ENCODE data around the gene PRKAB2.

DNA sequence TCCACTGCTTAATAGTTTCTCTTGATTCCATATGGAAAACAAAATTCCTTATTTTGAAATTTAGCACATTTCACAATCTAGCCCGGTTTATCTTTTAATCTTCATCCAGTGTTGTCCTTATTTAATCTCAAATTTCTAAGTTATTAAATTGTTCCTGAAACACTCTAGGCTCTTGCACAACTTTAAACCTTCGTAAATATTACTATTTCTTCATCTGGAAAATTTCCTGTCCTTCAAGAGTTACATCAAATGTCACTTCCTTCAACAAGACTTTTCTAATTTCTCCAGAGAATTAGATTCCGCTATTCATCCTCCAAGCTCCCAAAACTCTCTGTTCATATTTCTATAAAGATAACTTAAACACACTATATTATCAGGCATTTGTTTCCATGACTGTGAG lies 46.3 kb upstream of the PRKAB2 start:
- TF ChIP-seq, protein P1, sequence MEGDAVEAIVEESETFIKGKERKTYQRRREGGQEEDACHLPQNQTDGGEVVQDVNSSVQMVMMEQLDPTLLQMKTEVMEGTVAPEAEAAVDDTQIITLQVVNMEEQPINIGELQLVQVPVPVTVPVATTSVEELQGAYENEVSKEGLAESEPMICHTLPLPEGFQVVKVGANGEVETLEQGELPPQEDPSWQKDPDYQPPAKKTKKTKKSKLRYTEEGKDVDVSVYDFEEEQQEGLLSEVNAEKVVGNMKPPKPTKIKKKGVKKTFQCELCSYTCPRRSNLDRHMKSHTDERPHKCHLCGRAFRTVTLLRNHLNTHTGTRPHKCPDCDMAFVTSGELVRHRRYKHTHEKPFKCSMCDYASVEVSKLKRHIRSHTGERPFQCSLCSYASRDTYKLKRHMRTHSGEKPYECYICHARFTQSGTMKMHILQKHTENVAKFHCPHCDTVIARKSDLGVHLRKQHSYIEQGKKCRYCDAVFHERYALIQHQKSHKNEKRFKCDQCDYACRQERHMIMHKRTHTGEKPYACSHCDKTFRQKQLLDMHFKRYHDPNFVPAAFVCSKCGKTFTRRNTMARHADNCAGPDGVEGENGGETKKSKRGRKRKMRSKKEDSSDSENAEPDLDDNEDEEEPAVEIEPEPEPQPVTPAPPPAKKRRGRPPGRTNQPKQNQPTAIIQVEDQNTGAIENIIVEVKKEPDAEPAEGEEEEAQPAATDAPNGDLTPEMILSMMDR (IDR thresholded peaks at IDR 0.05 in 4 of 5, conservative IDR thresholded peaks at IDR 0.05 in 1 of 5): no peak
- no peak for TF ChIP-seq POLR2A (IDR thresholded peaks at IDR 0.05)
